ENCODE results near the gene RAB11B.
"Not testable (repeated sequence)": the region's sequence is repeated elsewhere in the genome, so short reads cannot be mapped to it uniquely, and the experiment has no call there.

RAB11B gene

DNA sequence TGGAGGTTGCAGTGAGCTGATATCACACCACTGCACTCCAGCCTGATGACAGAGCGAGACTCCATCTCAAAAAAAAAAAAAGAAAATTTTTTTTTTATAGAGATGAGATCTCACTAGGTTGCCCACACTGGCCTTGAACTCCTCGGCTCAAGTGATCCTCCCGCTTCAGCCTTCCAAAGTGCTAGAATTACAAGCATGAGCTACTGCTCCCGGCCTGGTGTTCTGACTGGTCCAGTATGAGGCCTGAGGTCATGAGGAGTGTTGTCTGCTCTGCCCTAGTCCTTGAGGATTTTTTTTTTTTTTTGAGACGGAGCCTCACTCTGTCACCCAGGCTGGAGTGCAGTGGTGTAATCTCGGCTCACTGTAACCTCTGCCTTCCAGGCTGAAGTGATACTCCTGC lies 35.2 kb downstream of the RAB11B start:
- not testable (repeated sequence) for DNase-seq (ENCODE audit: low read depth in 1 of 2, low spot score in 1 of 2)

DNA sequence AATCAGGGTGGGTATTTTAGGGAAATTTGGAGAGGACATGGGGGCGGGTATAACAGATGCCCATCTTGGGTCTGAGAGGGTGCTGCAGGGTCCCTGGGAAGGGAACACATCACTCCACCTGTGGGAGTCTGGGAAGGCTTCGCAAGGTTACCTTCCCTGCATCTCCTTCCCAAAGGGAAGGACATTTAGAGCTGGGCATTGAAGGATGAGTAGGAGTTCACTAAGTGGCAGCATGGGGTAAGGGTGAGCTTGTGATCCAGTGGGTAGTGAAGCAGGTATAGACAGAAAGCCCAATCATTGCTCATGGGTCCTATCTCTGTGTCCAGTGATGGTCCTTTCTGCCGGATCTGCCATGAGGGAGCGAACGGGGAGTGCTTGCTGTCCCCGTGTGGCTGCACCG lies 36.1 kb downstream of the RAB11B start:
- DNase-seq (ENCODE audit: low read depth in 1 of 2, low spot score in 1 of 2): no peak

DNA sequence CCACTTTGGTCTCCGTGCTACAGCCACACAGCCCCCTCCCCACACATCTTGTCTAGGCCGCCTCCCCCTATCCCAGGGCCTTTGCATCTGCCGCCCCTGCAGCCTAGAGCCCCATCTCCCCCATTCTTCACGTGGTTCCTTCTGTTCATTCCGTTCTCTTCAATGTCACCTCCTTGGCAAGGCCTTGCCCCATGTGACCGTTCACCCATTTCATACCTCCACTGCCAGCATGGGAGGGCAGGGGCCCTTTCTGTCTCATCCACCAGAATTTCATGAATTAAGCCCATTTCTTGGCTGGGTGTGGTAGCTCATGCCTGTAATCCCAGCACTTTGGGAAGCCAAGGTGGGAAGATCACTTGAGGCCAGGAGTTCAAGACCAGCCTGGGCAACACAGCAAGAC lies 38.9 kb downstream of the RAB11B start:
- DNase-seq (ENCODE audit: low read depth in 1 of 2, low spot score in 1 of 2): no peak

GRCh38 chr19:8429826-8430225 lies 39.7 kb downstream of the RAB11B start:
- DNase-seq (ENCODE audit: low read depth in 1 of 2, low spot score in 1 of 2): no peak

DNA sequence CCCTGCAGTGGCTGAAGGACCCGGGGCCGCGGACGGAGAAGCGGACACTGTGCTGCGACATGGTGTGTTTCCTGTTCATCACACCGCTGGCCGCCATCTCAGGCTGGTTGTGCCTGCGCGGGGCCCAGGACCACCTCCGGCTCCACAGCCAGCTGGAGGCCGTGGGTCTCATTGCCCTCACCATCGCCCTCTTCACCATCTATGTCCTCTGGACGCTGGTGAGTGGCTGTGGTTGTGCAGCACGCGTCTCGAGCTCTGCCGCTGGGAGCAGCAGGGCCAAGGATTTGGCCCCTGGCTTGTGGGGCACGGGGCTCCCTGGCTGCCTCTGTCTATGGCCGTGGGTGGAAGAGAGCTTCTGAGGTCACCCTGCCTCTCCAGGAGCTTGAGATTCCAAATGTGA lies 40.5 kb downstream of the RAB11B start:
- no peak for DNase-seq (ENCODE audit: low read depth in 1 of 2, low spot score in 1 of 2)

GRCh38 chr19:8438236-8438635 lies 48.1 kb downstream of the RAB11B start:
- DNase-seq (ENCODE audit: low read depth in 1 of 2, low spot score in 1 of 2): no peak

- no peak for DNase-seq (ENCODE audit: low read depth in 1 of 2, low spot score in 1 of 2)
Measured at GRCh38 chr19:8441725-8442544, 51.8 kb downstream of the RAB11B start.

DNA sequence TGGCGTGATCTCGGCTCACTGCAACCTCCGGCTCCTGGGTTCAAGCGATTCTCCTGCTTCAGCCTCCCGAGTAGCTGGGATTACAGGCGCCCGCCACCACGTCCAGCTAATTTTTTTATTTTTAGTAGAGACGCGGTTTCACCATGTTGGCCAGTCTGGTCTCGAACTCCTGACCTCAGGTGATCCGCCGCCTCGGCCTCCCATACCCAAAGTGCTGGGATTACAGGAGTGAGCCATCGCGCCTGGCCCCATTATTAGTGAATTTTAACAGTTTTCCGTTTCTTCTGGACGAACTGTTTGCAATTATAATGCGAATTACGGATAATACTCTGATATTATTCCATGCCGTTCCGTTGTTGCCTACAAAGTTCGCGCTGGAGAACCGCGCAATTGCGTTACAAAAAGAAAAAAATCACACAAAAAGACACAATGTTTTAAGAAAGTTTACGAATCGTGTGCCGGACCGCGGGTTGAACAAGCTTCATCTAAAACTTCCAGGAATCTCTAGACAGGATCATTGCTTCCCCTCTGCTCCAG lies 54.0 kb downstream of the RAB11B start:
- DNase-seq (ENCODE audit: low read depth in 1 of 2, low spot score in 1 of 2): not testable (repeated sequence)

GRCh38 chr19:8444677-8445487 lies 54.7 kb downstream of the RAB11B start, which contains the start of gene HNRNPM:
HNRNPM (plus strand) TSS chr19:8444975; CDS start chr19:8444999, 24 bp downstream.
- DNase-seq (ENCODE audit: low read depth in 1 of 2, low spot score in 1 of 2): peak; percentile 100

DNA sequence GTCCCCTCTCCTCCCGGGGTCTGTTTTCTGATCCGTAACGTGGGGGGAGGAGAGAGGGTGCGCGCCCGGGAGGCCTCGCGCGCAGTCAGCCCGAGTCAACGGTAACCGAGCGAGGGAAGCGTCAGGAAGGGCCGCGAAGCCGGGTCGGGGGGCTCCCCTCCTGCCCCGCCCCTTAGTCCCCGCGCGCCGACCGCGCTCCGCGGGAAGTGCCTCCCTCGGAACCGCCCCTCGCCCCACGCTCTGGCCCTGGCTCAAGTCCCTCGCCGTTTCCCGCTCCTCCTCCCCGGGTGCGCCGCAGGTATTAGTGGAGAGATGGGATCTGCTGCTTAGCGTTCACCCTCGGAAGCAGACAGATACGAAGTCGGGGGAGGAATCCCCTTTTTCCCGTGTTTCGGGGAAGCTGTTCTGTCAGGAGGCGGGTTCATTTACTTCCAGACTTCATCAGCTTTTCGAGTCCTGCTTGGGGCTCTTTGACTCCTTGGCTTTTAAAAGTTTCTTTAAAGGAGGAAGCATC lies 55.4 kb downstream of the RAB11B start:
- DNase-seq (ENCODE audit: low read depth in 1 of 2, low spot score in 1 of 2): peak; percentile 12 to 31

- no peak for DNase-seq (ENCODE audit: low read depth in 1 of 2, low spot score in 1 of 2)
Measured at GRCh38 chr19:8446061-8446709, 56.0 kb downstream of the RAB11B start.

DNA sequence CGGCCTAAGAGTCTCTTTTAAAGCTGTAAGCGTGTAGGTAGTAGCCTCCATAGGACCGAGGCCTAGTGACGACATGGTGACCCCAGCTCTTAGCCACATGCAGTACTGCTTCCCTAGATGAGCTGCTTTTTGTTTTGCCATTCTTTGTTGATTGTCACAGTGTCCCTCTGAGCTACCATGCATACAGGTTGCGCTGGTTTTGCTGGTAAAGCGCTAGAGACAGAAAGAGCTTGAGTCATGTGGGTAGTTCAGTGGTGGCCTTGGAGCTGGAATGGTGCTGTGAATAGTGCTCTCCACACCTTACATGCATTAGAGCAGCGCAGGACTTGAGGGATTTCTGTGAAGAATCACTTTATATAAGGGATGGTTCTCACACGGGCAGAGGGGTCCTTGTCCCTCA lies 59.7 kb downstream of the RAB11B start:
- no peak for DNase-seq (ENCODE audit: low read depth in 1 of 2, low spot score in 1 of 2)

- DNase-seq (ENCODE audit: low read depth in 1 of 2, low spot score in 1 of 2): no peak
Measured at GRCh38 chr19:8451377-8451776, 61.2 kb downstream of the RAB11B start.

DNA sequence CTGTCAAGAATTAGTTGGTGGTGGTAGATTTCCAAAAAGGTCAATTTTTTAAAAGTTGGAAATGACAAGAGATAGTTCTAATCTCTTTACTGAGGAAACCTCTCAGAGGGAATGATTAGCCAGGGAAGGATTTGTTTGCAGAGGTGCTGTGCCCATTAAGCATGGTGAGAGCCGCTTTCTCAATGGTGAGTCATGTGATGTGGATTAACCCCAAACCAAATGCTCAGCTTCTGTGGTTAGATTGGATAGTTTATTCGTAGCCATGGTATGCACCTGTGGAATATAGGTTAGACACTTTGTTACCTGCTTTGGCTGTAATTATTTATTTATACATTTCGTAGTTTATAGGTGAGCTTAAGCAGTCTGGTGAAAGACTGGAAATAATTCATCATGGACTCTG lies 61.7 kb downstream of the RAB11B start:
- DNase-seq (ENCODE audit: low read depth in 1 of 2, low spot score in 1 of 2): no peak

- no peak for DNase-seq (ENCODE audit: low read depth in 1 of 2, low spot score in 1 of 2)
Measured at GRCh38 chr19:8452446-8453123, 62.4 kb downstream of the RAB11B start.

DNA sequence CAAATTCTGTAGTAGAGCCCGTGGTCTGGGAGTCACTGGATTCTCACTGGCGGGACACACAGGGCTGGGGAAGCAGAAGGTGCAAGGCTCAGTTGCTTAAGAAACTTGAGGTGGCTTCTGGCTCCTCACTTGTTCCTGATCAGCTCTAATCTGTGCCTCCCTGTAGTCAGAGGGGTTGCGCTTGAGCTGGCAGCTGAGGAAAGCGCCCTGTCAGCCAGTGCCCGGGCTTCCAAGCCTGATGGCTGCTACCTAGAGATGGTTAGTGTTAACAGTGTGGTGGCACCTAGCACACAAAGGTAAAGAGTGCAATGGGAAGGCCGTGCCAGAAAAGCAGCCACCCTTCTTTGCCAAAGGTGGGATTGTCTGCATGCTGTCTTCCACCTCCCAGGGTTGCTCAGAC lies 63.5 kb downstream of the RAB11B start:
- no peak for DNase-seq (ENCODE audit: low read depth in 1 of 2, low spot score in 1 of 2)
